Stimulated activated CD4-positive, alpha-beta T cell treated with anti-CD3 and anti-CD28 coated beads, Interleukin-4, amount 100 ng/mL, for 24 hours (primary cell): ENCODE results near the gene MAP4K3.

Source experiments
- DNase-seq: peaks from one replicate; pipeline ENCODE4 v3.0.0-alpha.2; 2020

The MAP4K3 gene

DNA sequence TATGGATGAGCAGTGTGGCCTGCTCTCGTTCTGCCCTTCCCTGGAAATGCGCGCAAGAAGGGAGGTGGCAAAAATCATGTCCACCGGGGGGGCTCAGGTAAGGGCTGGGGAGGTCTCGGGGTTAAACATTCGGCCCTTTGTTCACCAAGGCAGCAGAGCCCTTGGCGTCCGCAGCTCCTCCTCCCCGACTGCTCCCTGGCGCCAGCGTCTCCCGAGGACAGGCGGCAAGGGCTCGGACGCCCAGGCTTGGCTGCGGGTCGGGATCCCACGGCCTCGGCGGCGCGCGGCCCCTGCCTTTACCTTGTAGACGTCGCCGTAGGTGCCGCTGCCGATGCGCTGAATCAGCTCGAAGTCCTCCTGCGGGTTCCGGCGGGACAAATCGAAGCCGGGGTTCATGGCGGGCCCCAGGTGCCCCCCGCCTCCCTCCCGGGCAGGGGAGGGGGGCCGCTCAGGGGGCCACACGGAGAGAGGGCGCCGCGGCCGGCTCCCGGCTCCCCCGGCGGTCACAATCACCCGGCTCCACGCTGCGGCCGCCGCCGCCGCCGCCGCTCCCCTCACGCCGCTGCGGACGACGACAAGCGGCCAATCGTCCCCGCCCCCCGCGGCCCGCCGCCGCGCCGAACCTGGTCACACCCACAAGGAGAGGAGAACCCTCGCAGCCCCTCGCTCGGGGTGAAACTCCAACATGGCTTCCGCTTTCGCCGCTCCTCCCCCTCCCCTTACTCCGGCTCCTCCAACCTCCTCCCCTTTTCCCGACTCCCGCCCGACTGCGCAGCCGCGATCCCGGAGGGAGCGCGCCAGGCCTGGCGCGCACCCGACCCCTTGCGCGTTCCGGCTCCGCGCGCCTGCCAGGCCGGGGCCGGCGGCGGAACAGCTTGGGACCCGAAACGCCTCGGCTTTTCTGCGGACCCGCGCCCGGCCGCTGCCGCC, at the start of gene MAP4K3:
Gene MAP4K3 (minus strand): TSS at position 694 of the 930 bp plus-strand sequence. CDS start 298 bp downstream, at position 396.
- DNase-seq: peak; percentile 79

DNA sequence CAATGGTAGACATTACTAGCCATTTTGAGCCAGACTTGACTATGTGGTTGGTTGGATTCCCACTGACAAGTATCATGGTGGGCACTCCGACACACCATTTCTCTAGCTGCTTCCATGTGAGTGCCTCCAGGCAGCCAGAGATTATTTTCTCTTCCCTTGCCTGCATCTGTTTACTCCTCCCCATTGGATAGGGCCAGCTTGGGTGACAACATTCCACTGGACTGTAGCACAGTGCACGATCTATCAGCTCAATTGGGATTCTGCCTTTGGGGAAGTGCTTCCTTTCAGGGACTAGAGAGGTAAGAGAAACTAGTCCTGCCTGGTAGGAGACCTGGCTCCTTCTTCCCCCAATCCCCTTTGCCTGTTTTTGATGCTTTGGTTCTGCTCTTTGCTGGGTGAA, 49.0 kb upstream of the MAP4K3 start:
- no peak for DNase-seq

DNA sequence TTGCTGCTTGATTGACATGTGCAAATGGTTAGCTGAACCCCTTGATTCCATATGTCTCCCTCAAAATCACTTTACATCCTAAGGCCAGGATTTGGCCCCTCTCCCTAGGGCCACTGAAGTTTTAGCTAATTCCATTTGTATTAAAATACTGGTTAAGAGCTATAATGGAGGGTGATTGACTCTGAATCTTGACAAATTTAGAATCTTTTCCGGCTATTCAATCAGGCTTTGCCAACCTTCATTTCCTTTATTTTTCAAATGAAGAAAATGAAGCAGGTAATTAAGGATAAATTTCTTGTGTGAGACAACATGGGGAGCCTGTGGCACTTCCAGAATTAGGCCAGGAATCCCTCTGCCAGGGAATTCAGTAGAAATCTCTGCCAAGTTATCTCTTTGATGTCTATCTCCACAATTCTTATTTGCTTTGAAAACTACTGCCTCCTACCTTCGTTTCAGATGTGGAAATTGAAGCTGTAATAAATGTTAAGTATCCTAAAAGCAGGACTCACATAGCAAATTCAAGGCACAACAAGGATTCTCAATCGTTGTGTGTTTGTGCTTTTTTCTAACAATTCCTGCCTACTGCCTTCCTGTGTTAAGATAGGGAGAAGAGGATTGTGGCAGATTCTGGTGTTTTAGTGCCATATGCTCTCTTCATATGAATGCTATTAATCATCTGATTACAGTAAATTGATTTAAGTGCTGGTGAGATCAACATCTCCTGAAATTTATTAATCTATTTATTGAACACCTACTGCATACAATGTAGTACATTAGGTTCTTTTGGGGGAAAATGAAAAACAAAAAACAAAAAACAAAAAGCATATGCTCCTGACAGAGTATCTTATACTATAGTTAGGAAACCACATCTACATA, 47.8 kb upstream of the MAP4K3 start:
- DNase-seq: no peak

DNA sequence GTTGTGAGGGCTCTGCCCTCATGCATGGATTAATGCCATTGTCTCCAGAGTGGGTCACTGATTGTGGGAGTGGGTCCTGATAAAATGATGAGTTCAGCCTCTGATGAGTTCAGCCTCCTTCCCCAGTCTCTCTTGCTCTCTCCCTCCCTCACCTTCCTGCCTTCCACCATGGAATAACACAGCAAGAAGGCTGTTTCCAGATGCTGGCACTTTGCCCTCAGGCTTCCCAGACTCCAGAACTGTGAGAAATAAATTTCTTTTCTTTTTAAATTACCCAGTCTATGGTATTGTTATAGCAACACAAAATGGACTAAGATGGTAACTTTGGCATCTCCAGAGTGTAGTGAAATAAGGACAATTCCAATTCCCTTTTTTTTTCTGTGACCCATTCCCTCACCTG, 47.1 kb upstream of the MAP4K3 start:
- DNase-seq: no peak

DNA sequence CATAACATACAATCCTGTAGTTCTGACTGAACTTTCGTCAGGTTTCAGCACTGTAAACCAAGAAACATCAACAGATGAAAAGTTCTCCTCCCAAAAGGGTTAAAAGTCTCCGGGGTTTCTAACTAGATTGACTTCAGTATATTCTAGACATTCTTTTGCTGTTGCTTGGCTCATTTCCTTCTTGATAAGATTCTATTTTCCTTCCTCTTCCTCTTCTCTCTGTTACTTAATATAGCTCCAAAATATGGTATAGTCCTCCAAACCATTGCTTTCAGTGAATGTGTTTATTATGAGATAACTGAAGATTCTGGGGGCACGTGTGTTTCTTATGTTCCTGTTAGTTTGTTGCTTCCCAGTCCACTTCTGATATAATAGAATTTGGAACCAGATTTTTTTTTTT, 46.4 kb upstream of the MAP4K3 start:
- no peak for DNase-seq

DNA sequence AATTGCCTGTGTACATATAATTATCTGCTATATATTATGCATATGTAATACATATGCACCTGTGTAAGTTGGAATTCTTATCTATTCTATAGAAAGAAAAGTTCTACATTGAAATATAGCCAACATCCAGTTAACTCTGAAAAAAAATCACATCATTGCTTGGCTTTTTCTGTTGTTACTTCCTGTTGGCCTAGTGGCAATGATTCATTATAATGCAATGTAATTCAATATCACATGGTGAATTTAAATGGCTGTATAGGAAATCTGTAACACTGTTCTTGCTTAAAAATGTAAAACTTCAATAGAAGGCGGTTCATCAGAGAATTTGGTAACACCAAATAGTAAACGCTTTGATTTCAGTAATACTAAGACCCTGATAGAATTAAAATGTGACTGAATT, 44.5 kb upstream of the MAP4K3 start:
- no peak for DNase-seq

DNA sequence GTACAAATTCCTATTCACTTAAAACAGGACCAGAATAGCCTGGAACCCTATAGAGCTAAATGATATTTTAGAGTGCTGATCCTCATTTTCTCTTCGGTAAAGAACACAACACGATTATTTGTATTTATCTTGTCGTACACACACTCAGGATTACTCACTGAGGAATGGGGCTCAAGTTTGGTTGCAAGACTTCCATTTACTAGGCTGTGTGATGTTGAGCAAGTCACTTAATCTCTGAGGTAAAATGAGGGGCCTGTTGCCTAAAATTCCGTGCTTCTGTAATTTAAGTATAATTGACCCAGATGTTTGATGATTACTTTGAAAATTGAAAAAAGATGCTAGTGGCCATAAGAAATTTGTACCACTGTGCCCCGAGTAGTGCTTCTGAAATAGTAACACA, 42.6 kb upstream of the MAP4K3 start:
- no peak for DNase-seq

DNA sequence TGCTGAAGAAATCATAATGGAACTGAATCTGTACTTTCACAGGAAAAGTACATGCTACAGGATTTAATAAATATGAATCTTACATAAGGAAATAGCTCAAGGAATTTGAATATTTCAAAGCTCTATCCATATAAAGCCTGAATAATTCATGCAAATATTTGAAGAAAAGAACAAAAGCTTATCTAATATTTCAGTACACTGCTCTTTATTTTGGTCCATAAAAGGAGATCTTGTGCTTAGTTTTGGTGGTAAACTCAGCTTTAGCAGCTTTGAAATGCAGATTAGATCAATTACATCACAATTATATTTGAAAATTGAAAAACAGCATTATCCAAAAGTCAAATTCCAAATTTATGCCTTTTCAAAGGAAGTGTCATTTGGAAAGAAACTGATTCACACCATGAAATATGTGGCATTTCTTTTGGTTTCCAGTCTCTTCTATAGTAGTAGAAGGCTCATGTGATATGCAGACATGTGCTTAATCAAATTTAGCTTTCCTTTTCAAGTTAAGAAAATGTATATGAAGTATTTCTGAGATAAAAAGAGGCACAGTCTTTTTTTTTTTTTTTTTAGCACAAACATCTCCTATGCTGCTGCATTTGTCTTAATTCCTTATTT, 42.1 kb upstream of the MAP4K3 start:
- no peak for DNase-seq

DNA sequence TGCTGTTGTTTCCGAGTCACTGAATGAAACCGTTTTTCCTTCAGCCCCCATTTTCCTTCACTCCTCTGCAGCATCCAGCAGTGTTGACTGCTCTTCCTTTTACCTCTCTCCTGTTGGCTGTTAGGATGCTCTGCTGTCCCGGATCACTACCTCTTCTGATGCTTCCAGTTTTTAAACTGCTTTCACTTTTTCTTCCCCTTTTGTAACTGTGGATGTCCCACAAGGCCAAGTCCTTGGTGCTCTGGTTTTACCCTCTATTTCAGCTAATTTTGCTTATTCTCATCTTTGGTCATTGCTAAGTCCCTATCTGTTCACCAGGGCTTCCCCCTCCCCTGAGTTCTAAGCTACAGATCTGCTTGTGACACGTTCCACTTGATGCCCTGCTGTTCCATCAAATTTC, 39.4 kb upstream of the MAP4K3 start:
- DNase-seq: no peak

DNA sequence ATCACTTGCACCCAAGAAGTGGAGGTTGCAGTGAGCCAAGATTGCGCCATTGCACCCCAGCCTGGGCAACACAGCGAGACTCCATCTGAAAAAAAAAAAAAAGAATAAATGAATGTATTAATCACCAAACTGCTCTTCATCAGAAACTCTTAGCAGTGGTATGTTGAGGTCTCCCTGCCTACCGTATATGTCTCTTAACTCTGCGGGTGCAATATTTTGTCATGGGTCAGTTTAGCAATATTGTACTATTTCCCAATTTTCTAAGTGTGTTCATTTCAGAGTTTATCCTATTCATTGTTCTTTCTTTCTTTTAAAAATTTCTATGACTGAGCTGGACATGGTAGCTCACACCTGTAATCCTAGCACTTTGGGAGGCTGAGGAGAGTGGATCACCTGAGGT, 37.9 kb upstream of the MAP4K3 start:
- no peak for DNase-seq

DNA sequence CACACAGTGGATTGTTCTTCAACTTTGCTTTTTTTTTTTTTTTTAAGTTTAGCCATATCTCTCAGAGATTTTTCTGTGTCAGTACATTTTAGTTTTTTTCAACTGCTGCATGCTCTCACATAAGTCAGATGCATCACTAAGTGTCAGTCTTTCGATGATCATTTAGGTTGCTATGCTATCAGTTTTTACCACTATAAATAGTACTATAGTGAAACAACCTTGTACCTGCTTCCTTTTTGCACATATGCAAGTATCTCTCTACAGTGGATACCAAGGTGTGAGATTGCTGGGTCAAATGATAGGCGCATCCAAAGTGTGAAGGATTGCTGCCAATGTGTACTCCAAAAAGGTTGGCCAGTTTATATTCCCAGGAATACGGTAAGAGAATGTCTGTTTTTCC, 33.5 kb upstream of the MAP4K3 start:
- DNase-seq: no peak

DNA sequence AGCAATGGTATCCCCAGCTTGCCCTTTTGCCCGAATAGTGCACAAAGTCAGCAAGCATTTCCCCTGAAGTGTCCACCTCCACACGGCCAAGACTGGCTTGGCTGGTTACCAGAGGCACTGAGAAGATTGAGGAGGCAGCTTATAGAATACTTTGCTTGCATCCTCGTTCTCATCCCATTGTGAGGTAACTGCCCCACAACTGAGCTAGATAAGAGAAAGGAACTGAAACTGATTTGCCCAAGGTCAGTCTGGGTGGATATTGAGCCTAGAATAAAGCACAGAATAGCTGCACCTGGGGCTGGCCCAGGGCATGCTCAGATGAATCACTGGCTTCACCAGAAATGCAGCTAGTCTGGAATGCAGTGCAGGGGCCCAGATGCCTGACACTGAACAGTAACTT, 32.7 kb upstream of the MAP4K3 start:
- peak; percentile 13 for DNase-seq

DNA sequence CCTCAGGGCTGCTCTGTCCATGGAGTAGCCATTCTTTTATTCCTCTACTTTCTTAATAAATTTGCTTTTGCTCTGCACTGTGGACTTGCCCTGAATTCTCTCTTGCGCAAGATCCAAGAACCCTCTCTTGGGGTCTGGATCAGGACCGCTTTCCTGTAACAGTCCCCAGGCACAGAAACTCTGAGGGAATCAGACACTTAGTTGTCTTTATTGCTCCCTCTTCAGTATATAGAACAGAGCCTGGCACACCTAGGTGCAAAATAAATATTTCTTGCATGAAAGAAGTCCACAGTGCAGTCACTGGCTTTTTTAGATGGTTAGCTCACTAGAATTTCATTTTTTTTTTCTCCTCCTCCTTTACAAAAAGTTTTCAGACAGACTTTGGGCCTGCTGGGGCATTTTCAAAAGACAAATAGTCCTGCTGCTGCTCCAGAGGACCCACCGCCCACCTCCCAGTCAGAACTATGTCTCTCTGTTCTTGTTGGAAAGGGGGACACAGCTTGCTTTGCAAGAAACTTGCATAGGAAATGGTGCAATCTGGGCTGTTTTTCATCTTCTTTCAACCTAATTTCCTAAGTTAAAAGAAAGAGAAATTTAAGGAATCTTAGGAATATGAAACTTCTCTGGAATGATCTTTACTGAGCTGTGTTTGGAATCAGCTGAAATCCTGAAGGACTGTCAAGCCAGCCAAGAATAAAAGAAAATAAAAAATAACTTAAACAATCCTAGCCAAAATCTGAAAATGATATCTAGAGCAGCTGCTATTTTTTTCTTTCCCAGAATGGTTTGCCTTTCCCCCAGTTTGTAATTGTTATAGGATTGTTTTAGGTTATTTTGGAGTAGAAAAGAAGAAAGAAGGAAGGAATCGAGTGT, 31.7 kb upstream of the MAP4K3 start:
- DNase-seq: no peak

DNA sequence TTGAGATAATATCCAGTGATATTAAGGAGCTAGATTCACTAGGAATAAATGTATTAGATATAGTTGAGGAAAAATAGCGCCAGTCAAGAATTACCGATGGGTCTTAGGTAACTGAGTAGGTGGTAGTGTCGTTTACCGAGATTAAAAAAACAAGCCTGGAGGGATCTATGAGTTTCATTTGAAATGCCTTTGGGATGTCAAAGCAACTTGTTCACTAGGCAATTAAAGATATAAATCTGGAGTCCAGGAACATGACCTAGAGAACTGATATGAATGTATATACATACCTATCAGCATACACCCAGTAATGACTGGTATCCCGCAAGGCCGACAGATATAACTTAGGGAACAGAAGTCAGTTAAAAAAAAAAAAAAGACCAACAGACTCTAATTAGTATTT, 29.2 kb upstream of the MAP4K3 start:
- no peak for DNase-seq

DNA sequence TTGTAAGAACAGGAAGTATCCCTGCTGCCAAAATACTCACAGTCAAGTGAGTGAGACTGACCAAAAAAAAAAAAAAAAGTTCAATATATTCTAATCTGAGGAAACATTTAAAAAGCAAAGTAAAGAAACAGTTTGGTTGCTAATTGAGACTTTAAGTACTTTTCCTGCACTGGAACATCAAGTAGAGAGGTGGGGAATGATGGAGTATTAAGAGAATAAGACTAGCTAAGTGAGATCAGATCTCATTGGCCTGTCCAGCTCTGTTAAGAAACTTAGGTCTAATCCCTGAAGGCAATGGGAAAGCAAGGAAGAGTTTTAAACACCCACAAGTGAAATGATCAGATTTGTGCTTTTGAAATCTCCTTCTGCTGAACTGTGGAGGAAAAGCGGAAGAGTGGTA, 27.8 kb upstream of the MAP4K3 start:
- DNase-seq: no peak

DNA sequence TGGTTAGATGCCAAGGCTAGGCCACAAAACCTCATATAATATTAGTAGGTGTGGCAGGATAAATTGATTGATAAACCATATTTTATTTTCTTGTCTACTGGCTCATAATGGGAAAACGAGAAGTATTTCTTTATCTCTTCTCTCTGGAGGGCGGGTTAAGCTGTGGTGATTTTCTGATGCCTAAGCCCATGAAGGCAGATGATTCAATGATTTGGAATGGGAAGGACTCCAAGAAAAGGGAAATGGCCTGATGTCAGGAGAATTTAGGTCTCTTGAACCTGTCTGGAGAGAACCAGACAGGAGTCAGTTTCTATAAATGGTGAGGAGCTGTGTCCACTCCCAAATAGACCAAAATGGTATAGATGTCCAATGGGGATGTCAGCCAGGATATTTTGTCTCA, 18.7 kb upstream of the MAP4K3 start:
- no peak for DNase-seq

DNA sequence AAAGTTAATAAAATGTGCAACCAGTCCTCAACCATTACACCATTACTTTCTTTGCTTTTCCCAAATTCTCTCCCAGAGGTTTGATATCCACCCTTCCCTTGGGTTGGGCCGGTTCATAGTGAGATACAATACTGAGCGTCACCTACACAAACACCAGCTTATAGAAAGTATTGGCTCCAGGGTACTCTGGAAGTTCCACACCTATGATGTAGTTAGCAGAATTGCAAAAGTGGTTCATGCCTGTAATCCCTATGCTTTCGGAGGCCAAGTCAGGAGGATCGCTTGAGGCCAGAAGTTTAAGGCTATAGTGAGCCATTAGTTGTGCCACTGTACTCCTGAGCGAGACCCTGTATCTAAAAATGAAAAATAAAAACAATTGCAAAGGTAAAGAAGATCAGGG, 15.3 kb upstream of the MAP4K3 start:
- DNase-seq: no peak

DNA sequence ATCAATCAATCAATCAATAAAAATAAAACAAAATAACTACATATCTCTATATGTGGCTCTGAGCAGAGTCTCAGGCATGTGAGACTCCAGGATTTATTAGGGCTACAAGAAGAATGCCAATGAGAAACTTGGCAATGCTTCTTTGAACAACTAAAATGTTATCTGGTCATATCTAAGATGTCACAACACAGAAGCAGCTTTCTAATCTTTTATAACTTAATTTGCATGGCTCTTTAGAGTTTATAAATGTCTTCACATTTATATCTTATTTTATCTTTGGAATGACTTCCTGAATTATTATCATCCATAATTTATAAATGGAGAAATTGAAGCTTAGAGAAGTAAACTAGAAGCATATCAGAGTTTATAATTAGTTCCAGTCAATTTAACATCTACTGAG, 14.9 kb upstream of the MAP4K3 start:
- DNase-seq: no peak

DNA sequence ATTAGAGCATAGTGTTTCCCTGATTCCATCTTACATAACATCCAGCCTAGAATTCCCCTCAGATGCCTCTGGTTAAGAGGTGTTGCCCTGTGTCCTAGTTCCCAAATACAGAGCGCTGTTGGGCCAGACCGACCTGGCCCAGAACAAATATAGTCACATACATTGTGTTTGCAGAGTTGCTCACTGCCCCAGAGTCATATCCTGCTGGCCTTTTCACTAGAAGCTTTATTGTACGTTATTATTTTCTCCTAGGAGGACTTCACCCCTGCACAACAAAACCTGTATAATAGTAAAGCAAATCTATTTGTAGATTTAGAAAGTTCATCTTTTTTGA, 11.1 kb upstream of the MAP4K3 start:
- DNase-seq: no peak

DNA sequence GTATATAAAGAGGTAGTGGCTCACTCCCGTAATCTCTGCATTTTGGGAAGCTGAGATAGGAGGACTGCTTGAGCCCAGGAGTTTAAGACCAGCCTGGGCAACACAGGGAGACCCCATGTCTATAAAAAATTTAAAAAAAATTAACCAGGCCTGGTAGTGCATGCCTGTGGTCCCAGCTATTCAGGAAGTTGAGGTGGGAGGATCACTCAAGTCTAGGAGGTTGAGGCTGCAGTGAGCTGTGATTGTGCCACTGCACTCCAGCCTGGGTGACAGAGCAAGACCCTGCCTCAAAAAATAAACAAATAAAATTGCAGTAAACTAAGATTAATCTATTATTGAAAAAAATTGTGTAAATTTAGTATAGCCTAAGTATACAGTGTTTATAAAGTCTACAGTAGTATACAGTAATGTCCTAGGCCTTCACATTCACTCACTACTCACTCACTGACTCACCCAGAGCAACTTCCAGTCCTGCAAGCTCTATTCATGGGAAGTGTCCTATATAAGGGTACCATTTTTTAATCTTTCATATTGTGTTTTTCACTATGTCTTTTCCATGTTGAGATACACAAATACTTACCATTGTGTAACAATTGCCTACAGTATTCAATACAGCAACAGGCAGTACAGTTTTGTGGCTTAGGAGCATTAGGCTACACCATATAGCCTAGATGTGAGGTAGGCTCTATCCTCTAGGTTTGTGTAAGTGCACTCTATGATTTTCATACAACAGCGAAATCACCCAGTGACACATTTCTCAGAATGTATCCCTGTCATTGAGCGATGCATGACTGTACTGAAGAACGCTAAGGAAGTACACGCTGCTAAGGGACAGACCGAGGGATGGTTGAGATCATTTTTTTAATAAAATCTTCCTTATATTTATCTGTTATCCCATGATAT, 10.4 kb upstream of the MAP4K3 start:
- DNase-seq: no peak

DNA sequence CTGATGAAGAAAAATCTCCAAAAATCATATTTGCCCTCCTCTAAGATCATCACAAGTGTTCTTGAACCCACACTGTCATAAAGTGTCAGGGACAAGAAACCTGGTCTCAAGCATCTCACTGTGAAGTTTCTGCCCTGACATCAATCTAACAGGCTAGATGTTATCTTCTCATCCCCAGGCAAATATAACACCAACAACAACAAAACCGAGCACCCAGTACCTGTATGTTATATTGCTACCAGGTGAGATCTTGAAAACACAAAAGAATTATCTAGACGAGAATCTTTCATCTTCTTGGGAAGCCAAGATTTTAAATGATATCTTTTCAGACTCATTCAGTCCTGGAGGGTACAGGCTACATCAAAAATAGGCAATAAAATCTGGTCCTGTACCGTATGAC, 8.8 kb upstream of the MAP4K3 start:
- DNase-seq: no peak

DNA sequence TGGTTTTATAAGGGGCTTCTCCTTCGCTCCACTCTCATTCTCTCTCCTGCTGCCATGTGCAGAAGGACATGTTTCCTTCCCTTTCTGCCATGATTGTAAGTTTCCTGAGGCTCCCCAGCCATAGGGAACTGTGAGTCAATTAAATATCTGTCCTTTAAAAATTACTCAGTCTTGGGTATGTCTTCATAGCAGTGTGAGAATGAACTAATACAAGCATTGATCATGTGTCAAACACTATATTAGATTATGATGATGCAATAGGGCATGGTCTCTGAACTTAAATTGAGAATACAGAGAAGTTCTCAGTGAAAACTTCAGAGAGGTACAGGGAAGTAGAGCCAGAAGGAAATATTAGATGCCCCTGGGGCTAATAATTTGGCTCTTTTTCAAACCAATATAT, 5.9 kb upstream of the MAP4K3 start:
- no peak for DNase-seq
